Fibroblast of villous mesenchyme (primary cell): ENCODE results near the gene ZNF334. TPM values are rescaled to one million over a fixed set of nuclear protein-coding genes. Genes with fewer than 3 reads are reported as not detected.

ENCODE experiments used
- DNase-seq: peaks from one replicate; pipeline ENCODE4 v3.0.0-alpha.2; 2010; ENCODE audit warnings: low read depth
- H3K4me3 ChIP-seq: 2 replicates; pipeline ENCODE4 v1.5.1; 2011; ENCODE audit warnings: low read depth, mild to moderate bottlenecking, low read length
- CTCF ChIP-seq: IDR thresholded peaks from 2 replicates; pipeline ENCODE4 v1.5.1; 2012; ENCODE audit warnings: low read depth, mild to moderate bottlenecking, low read length; ENCODE audit not compliant: insufficient read depth
- total RNA-seq: library from RNA; depleted of rRNA; stranded (reverse); fragments of >200 nt; gene quantifications from 2 replicates; pipeline ENCODE4 v1.2.3, GENCODE V29; 2012

The ZNF334 gene
- total RNA-seq, 1 donor, result 2.6 TPM

DNA sequence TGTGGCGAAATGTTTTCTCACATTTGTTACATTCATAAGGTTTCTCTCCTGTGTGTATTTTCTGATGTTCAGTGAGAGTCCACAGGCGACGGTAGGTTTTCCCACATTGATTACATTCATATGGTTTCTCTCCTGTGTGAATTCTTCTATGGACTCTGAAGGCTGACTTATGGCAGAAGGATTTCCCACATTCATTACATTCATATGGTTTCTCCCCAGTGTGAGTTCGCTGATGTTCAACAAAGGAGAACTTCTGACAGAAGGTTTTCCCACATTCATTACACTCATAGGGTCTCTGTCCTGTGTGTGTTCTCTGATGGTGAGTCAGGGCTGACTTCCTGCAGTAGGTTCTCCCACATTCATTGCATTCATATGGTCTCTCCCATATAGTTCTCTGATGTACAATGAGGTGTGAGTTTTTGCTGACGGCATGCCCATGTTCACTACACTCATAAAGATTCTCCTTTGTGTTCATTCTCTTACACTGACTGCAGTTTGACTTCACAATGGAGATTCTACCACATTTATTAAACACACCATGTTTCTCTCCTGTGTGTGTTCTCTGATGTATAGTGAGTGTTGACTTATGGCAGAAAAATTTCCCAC is 11.9 kb downstream of the ZNF334 start:
- no peak for DNase-seq
- no peak for TF ChIP-seq CTCF
- no peak overlapping the region for H3K4me3 ChIP-seq

DNA sequence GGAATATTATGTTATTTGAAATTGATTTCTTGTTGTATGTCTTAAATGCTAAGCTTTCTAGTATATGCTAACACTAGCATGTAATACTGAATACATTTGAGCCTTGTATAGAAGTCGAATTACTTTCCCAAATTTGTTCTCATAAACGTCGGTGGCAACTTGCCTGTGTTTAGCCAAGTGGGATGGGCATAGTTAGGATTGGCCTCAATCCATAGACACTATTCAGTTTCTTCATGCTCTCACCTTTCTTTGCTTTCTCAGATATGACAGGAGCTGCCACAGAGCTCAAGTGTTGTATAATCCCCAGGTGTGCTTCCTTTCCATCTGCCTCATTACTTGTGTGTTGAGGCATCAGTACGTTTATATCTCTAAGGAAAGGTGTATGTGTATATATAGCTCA is 19.3 kb downstream of the ZNF334 start:
- no peak for TF ChIP-seq CTCF

GRCh38 chr20:46491354-46491753 is 22.0 kb downstream of the ZNF334 start:
- TF ChIP-seq CTCF, result no peak
- no peak overlapping the region for H3K4me3 ChIP-seq

More for the DNA sequence above, 19.3 kb downstream of the ZNF334 start:
- DNase-seq, result no peak
- H3K4me3 ChIP-seq, result no peak overlapping the region

DNA sequence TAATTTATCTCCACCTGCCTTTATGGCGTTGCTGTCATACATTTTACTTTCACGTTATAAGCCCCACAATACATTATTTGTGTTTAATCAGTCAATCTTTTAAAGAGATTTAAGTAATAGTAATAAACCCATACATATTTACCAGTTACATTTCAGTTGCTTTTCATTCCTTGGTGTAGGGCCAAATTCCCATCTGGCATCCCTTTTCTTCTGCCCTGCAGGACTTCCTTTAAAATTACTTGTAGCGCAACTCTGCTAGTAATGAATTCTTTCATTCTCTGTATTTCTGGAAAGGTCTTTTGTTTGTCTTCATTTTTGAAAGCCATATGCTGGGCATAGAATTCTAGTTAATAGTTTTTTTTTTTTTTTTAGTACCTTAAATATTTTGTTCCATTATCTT is 24.9 kb downstream of the ZNF334 start:
- DNase-seq, result no peak
- TF ChIP-seq CTCF, result no peak

More at GRCh38 chr20:46491354-46491753, 22.0 kb downstream of the ZNF334 start:
- DNase-seq, result no peak

GRCh38 chr20:46487628-46488027 is 25.7 kb downstream of the ZNF334 start:
- DNase-seq, result no peak
- no peak for TF ChIP-seq CTCF
- no peak overlapping the region for H3K4me3 ChIP-seq

More for the DNA sequence above, 24.9 kb downstream of the ZNF334 start:
- H3K4me3 ChIP-seq, result no peak overlapping the region

DNA sequence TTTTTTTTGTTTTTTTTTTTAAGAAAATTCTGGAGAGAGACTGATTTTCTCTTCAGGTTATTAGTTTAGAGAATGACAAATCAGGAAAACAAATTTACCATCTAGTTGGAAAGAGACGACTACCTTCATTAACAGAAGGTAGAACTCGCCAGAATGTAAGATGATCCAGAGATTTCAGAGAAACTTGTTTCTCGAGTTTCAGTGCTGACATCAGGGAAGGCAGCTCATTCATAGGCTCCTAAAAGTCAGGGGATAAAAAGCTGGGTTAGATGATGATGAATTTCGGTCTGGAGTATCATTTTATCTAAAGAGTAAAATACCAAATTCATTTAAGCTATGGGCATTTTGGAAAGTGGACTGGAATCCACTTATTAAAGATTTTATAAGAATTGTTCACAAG is 27.9 kb downstream of the ZNF334 start:
- DNase-seq, result no peak
- TF ChIP-seq CTCF, result no peak
- H3K4me3 ChIP-seq, result no peak overlapping the region

DNA sequence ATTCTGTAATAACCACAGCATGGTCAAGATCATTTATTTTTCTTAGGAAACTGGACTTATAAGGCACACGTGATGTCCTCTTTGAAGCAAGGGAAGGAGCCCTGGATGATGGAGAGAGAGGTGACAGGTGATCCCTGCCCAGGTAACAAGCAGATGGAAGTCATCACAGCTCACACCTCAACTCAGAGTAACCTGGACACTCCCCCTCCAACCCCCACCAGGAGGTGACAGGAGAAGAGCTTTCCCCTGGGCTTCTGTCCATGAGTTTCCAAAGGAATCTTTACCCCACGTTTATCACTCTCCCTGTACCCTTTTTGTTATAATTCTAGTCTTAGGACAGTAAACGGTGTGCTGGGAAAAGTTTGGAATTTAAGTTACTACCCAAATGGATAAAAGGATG is 28.4 kb downstream of the ZNF334 start:
- no peak overlapping the region for H3K4me3 ChIP-seq
- no peak for TF ChIP-seq CTCF
- DNase-seq, result no peak
